GM23338 (cell line): Measurements from ENCODE around the gene NUBPL. TPM values are rescaled to one million over a fixed set of nuclear protein-coding genes. Genes with fewer than 3 reads are reported as not detected.

Experiments used
- ATAC-seq: fragments of 200-7000 bp; cut with Tn5 transposase; 3 replicates; pipeline ENCODE4 v1.9.1; 2020
- DNase-seq: peaks from one replicate; pipeline ENCODE4 v3.0.0-alpha.2; 2015; ENCODE audit warnings: low spot score
- H2AFZ ChIP-seq: fragments of 200-600 bp; sonication (generic); 2 replicates; pipeline ENCODE4 v1.8.0; 2016; ENCODE audit warnings: antibody characterized with exemption, mild to moderate bottlenecking, moderate library complexity
- H3F3A ChIP-seq: fragments of 200-600 bp; sonication (generic); replicated peaks from 2 replicates; pipeline ENCODE4 v1.8.0; 2017; ENCODE audit warnings: antibody characterized with exemption, mixed run types, low read depth
- H3K27ac ChIP-seq: fragments of 200-600 bp; sonication (generic); 2 replicates; pipeline ENCODE4 v1.6.1; 2016; ENCODE audit warnings: low read depth
- H3K27me3 ChIP-seq: fragments of 200-600 bp; sonication (generic); 2 replicates; pipeline ENCODE4 v1.8.0; 2016; ENCODE audit warnings: mild to moderate bottlenecking, mixed run types, moderate library complexity; ENCODE audit not compliant: insufficient read depth
- H3K36me3 ChIP-seq: fragments of 200-600 bp; sonication (generic); 2 replicates; pipeline ENCODE4 v1.8.0; 2016; ENCODE audit warnings: mild to moderate bottlenecking; ENCODE audit not compliant: insufficient read depth
- H3K4me1 ChIP-seq: fragments of 200-600 bp; sonication (generic); 2 replicates; pipeline ENCODE4 v1.8.0; 2016; ENCODE audit warnings: mild to moderate bottlenecking, moderate library complexity; ENCODE audit not compliant: insufficient read depth
- H3K4me2 ChIP-seq: fragments of 200-600 bp; sonication (generic); 2 replicates; pipeline ENCODE4 v1.7.1; 2017; ENCODE audit warnings: mixed run types
- H3K4me3 ChIP-seq: fragments of 200-600 bp; sonication (generic); 2 replicates; pipeline ENCODE4 v1.6.1; 2016; ENCODE audit warnings: mixed run types
- H3K79me2 ChIP-seq: fragments of 200-600 bp; sonication (generic); replicated peaks from 2 replicates; pipeline ENCODE4 v1.8.0; 2017; ENCODE audit warnings: mild to moderate bottlenecking; ENCODE audit not compliant: insufficient read depth
- H3K9me2 ChIP-seq: fragments of 200-600 bp; sonication (generic); 2 replicates; pipeline ENCODE4 v1.8.0; 2017; ENCODE audit not compliant: insufficient read depth
- H4K20me1 ChIP-seq: fragments of 200-600 bp; sonication (generic); replicated peaks from 2 replicates; pipeline ENCODE4 v1.8.0; 2017; ENCODE audit warnings: mild to moderate bottlenecking; ENCODE audit not compliant: insufficient read depth
- H3K27ac Mint-ChIP-seq: 2 replicates; pipeline ENCODE4 v1.8.0; 2020; ENCODE audit warnings: inconsistent platforms, mild to moderate bottlenecking, moderate library complexity, mixed read lengths
- H3K27me3 Mint-ChIP-seq: 3 replicates; pipeline ENCODE4 v1.8.0; 2022; ENCODE audit warnings: low read depth, mild to moderate bottlenecking, moderate library complexity, mixed read lengths, inconsistent platforms; ENCODE audit not compliant: insufficient read depth, poor library complexity
- H3K36me3 Mint-ChIP-seq: 3 replicates; pipeline ENCODE4 v1.8.0; 2021; ENCODE audit warnings: low read depth, mild to moderate bottlenecking, inconsistent platforms, moderate library complexity, mixed read lengths
- H3K4me1 Mint-ChIP-seq: 3 replicates; pipeline ENCODE4 v1.8.0; 2020; ENCODE audit warnings: mild to moderate bottlenecking, inconsistent platforms, mixed read lengths
- H3K4me3 Mint-ChIP-seq: 3 replicates; pipeline ENCODE4 v1.8.0; 2021; ENCODE audit warnings: moderate library complexity, mild to moderate bottlenecking, inconsistent platforms, mixed read lengths
- H3K9me3 Mint-ChIP-seq: 3 replicates; pipeline ENCODE4 v1.8.0; 2020; ENCODE audit warnings: moderate library complexity, mild to moderate bottlenecking, inconsistent platforms, mixed read lengths
- EZH2 ChIP-seq: fragments of 200-600 bp; sonication (generic); IDR thresholded peaks from one replicate; pipeline ENCODE4 v1.8.0; 2017; ENCODE audit warnings: antibody characterized with exemption, mild to moderate bottlenecking, low read depth; ENCODE audit not compliant: unreplicated experiment
- EZH2phosphoT487 ChIP-seq: fragments of 200-600 bp; sonication (generic); IDR thresholded peaks from one replicate; pipeline ENCODE4 v1.8.1; 2018; ENCODE audit warnings: antibody characterized with exemption; ENCODE audit not compliant: unreplicated experiment
- JUNB ChIP-seq: IDR thresholded peaks from one replicate; pipeline ENCODE4 v1.6.1; 2016; ENCODE audit warnings: antibody characterized with exemption; ENCODE audit not compliant: unreplicated experiment
- NANOG ChIP-seq: IDR thresholded peaks from 2 replicates; pipeline ENCODE4 v1.6.1; 2016; ENCODE audit warnings: antibody characterized with exemption, borderline replicate concordance
- POLR2AphosphoS5 ChIP-seq: IDR thresholded peaks from 2 replicates; pipeline ENCODE4 v1.6.1; 2016; ENCODE audit warnings: antibody characterized with exemption, low read depth
- ZNF114 ChIP-seq: fragments of 250-450 bp; sonication (Bioruptor Pico); IDR thresholded peaks from 2 replicates; pipeline ENCODE4 v1.5.0; 2020; ENCODE audit warnings: mild to moderate bottlenecking, moderate library complexity
- ZNF331 ChIP-seq: fragments of 250-450 bp; sonication (Bioruptor Pico); IDR thresholded peaks from 2 replicates; pipeline ENCODE4 v1.5.0; 2020; ENCODE audit warnings: low read depth, mild to moderate bottlenecking, moderate library complexity
- polyA plus RNA-seq: library from polyadenylated mRNA; unstranded; fragments of >200 nt; fragmentation: Nextera tagmentation; extraction: Ambion mirVana; gene quantifications from 2 replicates; pipeline ENCODE4 v1.2.1, GENCODE V29; 2016
- total RNA-seq: library from RNA; depleted of rRNA; stranded (reverse); fragments of >200 nt; shearing (Covaris generic); gene quantifications from 2 replicates; pipeline ENCODE4 v1.2.3, GENCODE V29; 2014
- TF ChIP-seq, protein P1 (sequence below): IDR thresholded peaks from 2 replicates; pipeline ENCODE4 v1.6.1; 2016; ENCODE audit warnings: antibody characterized with exemption
- TF ChIP-seq, protein P2 (sequence below): fragments of 250-450 bp; sonication (Bioruptor Pico); IDR thresholded peaks from 2 replicates; pipeline ENCODE4 v1.5.0; 2020; ENCODE audit warnings: mild to moderate bottlenecking, moderate library complexity
- TF ChIP-seq, protein P3 (sequence below), 2 experiments: fragments of 200-600 bp in 1 of 2; sonication (generic) in 1 of 2; conservative IDR thresholded peaks; 2 replicates each; pipeline versions ENCODE4 v1.5.1 to v1.6.1; 2016 to 2017; ENCODE audit warnings: antibody characterized with exemption in 2 of 2, low read depth in 2 of 2, mild to moderate bottlenecking in 2 of 2, moderate library complexity in 1 of 2

The NUBPL gene
- total and polyA plus RNA-seq, 2 experiments from 2014 or later: 6.1 to 20.7 TPM

DNA sequence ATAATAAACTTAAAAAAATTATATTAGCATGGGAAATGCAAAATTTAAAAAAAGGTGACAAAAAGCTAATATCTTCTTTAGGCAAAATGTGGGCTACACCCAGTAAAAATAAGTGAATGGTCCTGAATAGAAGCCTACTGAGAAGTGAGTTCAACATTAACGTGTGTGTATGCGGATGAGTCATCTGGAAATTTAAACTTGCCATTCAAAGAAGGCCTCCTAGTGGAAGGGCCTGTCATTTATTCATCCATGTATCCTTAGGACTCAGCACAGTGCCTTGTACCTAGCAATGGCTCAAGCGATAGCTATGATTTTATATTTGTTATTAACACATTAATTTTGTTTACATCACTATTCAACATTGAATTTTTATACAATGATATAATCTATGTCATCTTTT lies 226.2 kb downstream of the NUBPL start (continued):
- TF ChIP-seq, protein P1, sequence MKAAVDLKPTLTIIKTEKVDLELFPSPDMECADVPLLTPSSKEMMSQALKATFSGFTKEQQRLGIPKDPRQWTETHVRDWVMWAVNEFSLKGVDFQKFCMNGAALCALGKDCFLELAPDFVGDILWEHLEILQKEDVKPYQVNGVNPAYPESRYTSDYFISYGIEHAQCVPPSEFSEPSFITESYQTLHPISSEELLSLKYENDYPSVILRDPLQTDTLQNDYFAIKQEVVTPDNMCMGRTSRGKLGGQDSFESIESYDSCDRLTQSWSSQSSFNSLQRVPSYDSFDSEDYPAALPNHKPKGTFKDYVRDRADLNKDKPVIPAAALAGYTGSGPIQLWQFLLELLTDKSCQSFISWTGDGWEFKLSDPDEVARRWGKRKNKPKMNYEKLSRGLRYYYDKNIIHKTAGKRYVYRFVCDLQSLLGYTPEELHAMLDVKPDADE: no peak
- TF ChIP-seq NANOG (no peak), ZNF331 (CRISPR knock-in tag) (no peak), EZH2phosphoT487 (no peak), POLR2AphosphoS5 (no peak), EZH2 (no peak), JUNB (no peak)
- TF ChIP-seq, protein P2, sequence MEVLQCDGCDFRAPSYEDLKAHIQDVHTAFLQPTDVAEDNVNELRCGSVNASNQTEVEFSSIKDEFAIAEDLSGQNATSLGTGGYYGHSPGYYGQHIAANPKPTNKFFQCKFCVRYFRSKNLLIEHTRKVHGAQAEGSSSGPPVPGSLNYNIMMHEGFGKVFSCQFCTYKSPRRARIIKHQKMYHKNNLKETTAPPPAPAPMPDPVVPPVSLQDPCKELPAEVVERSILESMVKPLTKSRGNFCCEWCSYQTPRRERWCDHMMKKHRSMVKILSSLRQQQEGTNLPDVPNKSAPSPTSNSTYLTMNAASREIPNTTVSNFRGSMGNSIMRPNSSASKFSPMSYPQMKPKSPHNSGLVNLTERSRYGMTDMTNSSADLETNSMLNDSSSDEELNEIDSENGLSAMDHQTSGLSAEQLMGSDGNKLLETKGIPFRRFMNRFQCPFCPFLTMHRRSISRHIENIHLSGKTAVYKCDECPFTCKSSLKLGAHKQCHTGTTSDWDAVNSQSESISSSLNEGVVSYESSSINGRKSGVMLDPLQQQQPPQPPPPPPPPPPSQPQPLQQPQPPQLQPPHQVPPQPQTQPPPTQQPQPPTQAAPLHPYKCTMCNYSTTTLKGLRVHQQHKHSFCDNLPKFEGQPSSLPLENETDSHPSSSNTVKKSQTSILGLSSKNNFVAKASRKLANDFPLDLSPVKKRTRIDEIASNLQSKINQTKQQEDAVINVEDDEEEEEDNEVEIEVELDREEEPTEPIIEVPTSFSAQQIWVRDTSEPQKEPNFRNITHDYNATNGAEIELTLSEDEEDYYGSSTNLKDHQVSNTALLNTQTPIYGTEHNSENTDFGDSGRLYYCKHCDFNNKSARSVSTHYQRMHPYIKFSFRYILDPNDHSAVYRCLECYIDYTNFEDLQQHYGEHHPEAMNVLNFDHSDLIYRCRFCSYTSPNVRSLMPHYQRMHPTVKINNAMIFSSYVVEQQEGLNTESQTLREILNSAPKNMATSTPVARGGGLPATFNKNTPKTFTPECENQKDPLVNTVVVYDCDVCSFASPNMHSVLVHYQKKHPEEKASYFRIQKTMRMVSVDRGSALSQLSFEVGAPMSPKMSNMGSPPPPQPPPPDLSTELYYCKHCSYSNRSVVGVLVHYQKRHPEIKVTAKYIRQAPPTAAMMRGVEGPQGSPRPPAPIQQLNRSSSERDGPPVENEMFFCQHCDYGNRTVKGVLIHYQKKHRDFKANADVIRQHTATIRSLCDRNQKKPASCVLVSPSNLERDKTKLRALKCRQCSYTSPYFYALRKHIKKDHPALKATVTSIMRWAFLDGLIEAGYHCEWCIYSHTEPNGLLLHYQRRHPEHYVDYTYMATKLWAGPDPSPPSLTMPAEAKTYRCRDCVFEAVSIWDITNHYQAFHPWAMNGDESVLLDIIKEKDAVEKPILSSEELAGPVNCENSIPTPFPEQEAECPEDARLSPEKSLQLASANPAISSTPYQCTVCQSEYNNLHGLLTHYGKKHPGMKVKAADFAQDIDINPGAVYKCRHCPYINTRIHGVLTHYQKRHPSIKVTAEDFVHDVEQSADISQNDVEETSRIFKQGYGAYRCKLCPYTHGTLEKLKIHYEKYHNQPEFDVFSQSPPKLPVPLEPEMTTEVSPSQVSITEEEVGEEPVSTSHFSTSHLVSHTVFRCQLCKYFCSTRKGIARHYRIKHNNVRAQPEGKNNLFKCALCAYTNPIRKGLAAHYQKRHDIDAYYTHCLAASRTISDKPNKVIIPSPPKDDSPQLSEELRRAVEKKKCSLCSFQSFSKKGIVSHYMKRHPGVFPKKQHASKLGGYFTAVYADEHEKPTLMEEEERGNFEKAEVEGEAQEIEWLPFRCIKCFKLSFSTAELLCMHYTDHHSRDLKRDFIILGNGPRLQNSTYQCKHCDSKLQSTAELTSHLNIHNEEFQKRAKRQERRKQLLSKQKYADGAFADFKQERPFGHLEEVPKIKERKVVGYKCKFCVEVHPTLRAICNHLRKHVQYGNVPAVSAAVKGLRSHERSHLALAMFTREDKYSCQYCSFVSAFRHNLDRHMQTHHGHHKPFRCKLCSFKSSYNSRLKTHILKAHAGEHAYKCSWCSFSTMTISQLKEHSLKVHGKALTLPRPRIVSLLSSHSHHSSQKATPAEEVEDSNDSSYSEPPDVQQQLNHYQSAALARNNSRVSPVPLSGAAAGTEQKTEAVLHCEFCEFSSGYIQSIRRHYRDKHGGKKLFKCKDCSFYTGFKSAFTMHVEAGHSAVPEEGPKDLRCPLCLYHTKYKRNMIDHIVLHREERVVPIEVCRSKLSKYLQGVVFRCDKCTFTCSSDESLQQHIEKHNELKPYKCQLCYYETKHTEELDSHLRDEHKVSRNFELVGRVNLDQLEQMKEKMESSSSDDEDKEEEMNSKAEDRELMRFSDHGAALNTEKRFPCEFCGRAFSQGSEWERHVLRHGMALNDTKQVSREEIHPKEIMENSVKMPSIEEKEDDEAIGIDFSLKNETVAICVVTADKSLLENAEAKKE (CRISPR knock-in tag): no peak

DNA sequence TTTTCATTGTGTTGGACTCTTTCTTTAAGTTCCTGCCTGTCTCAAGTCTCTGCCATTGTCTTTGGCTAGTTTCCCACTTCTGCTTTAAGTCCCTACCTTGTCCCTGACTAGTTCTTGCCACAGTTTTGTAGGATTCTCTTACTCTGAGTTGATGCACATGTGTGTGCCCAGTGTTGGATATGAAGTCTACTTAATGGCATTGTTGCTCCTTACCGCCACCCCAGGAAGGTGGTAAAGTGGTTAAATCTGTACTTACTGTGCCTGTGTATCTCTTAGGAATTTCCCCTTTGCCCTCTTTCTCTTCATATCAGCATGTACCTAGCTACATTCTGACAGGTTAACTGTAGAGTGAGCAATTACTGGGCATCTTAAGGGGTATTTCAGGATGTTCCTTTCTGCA lies 227.1 kb downstream of the NUBPL start:
- peaks cover 33% of the 10 kb centered on the region for H3K9me3 Mint-ChIP-seq
- Histone ChIP-seq H3K27me3 (no peaks in the 10 kb centered on the region), H3F3A (no peaks in the 10 kb centered on the region), H3K79me2 (no peaks in the 10 kb centered on the region), H4K20me1 (no peaks in the 10 kb centered on the region), H3K27ac (no peak overlapping the region), H3K36me3 (no peaks in the 10 kb centered on the region; the same call in 1 of the 2 replicates), H3K4me1 (no peaks in the 10 kb centered on the region), H3K9me2 (no peaks in the 10 kb centered on the region), H3K4me3 (no peak overlapping the region), H3K4me2 (no peak overlapping the region), H2AFZ (no peak overlapping the region)
- no peaks in the 10 kb centered on the region for H3K27me3 Mint-ChIP-seq
- H3K36me3 Mint-ChIP-seq: peaks cover 22% of the 10 kb centered on the region; the same call in 2 of the 3 replicates
- ATAC-seq (no peak), DNase-seq (no peak)
- H3K27ac Mint-ChIP-seq: no peak overlapping the region
- no peak overlapping the region for H3K4me3 Mint-ChIP-seq
- H3K4me1 Mint-ChIP-seq: no peaks in the 10 kb centered on the region
- TF ChIP-seq ZNF114 (CRISPR knock-in tag): no peak
- TF ChIP-seq, protein P3, sequence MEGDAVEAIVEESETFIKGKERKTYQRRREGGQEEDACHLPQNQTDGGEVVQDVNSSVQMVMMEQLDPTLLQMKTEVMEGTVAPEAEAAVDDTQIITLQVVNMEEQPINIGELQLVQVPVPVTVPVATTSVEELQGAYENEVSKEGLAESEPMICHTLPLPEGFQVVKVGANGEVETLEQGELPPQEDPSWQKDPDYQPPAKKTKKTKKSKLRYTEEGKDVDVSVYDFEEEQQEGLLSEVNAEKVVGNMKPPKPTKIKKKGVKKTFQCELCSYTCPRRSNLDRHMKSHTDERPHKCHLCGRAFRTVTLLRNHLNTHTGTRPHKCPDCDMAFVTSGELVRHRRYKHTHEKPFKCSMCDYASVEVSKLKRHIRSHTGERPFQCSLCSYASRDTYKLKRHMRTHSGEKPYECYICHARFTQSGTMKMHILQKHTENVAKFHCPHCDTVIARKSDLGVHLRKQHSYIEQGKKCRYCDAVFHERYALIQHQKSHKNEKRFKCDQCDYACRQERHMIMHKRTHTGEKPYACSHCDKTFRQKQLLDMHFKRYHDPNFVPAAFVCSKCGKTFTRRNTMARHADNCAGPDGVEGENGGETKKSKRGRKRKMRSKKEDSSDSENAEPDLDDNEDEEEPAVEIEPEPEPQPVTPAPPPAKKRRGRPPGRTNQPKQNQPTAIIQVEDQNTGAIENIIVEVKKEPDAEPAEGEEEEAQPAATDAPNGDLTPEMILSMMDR (conservative IDR thresholded peaks at IDR 0.05; ENCODE audit: low read depth in 2 of 2): no peak
- no peak for TF ChIP-seq NANOG
